ENCODE results near the gene MT1E. TPM values are rescaled to one million over a fixed set of nuclear protein-coding genes. Genes with fewer than 3 reads are reported as not detected.
"Not testable (repeated sequence)": the region's sequence is repeated elsewhere in the genome, so short reads cannot be mapped to it uniquely, and the experiment has no call there.

Gene MT1E
- total RNA-seq, 1 experiment from 2014 or later = 493 TPM

DNA sequence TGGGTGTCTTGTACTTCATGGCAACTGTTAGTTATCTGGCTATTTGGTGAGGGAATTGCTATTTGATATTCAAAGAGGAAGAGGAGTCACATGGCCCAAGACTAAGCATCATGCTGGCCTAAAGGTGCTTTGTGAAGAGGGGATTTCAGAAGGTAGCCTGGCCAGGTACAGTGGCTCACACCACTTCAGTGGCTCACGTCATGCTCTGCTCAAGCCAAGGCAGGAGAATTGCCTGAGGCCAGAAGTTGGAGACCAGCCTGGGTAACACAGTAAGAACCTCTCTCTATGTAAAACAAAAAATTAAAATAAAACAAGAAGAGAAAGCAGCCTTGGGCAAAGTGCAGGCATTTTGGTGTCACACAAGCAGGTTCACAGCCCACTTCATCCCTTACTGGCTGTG is 19.7 kb downstream of the MT1E start:
- no peak for DNase-seq (ENCODE audit: low spot score)

- DNase-seq (ENCODE audit: low spot score) = no peak
Measured at GRCh38 chr16:56645838-56646237, 20.3 kb downstream of the MT1E start.

- DNase-seq (ENCODE audit: low spot score) = no peak
Measured at GRCh38 chr16:56647641-56648431, 22.3 kb downstream of the MT1E start.

DNA sequence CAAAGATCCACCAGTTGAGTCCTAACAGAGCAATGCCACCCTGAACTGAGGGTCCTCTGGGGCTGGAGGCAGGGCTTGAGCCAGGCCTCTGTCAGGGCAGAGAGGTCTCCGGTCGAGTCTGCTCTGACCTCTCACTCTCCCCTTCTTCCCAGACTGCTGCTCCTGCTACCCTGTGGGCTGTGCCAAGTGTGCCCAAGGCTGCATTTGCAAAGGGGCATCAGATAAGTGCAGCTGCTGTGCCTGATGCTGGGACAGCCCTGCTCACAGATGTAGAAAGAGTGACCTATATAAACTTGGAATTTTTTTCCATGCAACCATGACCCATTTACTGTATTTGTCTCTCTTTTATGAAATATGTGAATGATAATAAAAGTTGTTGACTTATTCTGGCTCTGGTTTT is 23.7 kb downstream of the MT1E start:
- no peak for DNase-seq (ENCODE audit: low spot score)

DNA sequence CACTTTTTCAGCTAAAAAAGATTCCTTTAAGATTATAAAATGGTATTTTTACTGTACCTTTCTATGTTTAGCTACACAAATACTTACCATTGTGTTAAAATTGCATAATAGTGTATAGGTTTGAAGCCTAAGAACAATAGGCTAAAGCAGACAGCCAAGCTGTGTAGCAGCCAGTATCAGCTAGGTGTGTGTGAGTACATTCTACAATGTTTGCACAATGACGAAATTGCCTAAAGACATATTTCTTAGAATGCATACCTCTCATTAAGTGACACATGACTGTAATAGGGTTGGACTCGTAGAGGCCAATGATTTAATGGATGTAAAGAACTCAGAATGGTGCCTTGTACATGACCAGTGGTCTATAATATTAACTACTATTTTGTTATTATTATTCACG is 24.2 kb downstream of the MT1E start:
- DNase-seq (ENCODE audit: low spot score) = no peak

- DNase-seq (ENCODE audit: low spot score) = no peak
Measured at GRCh38 chr16:56651586-56651985, 26.0 kb downstream of the MT1E start, which contains the start of gene MT1B. MT1B (plus strand) TSS chr16:56651886; CDS start chr16:56651954, 68 bp downstream.

GRCh38 chr16:56652600-56652999 is 27.0 kb downstream of the MT1E start:
- DNase-seq (ENCODE audit: low spot score) = no peak

DNA sequence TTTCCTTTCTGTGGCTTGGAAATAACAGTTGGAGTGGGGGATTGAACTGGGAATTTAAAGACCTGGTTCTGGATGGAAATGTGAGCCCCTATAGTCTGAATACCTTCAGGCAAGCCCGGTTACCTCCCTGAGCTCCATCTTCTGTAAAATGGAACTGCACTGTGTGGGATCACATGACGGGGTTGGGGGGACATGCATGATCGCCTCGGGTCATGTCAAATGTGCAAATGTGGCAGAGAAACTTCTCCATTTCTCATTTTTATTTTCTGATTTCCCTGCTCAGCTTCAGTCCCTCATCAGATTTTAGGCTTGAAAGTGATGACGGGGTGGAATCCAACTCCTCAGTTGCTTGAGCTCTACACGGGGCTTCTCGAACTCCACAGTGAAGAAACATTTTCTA is 27.6 kb downstream of the MT1E start:
- DNase-seq (ENCODE audit: low spot score) = no peak

- DNase-seq (ENCODE audit: low spot score) = peak; percentile 87
Measured at GRCh38 chr16:56657555-56658326, 32.2 kb downstream of the MT1E start, which contains the start of gene MT1F. MT1F (plus strand) TSS chr16:56657959; CDS start chr16:56658059, 100 bp downstream.

GRCh38 chr16:56658327-56658875 is 32.8 kb downstream of the MT1E start:
- no peak for DNase-seq (ENCODE audit: low spot score)

GRCh38 chr16:56662357-56663354 is 37.1 kb downstream of the MT1E start:
- no peak for DNase-seq (ENCODE audit: low spot score)

- no peak for DNase-seq (ENCODE audit: low spot score)
Measured at GRCh38 chr16:56664506-56664905, 38.9 kb downstream of the MT1E start.

DNA sequence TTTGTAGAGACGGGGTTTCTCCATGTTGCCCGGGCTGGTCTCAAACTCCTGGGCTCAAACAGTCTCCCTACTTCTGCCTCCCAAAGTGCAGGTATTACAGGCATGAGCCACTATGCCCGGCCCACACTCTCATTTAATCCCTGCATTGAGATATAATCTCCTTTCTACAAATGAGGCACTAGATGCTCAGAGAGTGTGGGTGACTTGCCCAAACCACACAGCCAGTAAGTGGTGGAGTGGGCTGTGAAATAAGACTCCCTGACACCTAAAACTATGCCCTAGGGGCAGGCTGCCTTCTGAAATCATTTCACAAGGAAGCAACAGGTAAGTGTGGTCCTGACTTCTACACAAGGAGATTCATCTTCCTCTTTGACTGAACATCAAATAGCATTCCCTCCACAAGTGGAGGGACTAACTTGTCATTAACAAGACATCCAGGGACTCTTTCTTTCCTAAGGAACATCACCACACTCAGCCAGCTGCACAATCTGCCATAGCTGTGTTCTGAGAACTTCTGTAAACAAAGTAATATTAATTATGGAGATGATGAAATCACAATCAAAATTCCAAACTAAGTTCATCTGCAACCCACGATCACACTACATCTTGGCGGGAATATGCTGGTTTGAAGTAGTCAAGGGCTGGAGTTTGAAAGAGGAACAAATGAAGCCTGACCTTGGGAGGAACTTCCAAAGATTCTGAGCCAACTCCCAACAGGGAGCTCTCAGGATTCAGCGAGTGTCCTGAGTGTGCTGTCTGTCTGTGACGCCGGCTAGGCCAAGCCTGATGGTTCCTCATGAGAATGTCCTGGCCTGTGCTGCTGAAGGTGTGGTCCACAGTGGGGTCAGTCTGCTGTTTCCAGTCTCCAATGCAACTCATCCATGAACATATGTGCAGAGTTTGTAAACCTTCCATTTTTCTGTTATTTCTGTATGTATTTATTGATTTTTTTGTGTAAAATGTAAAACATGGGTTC is 40.0 kb downstream of the MT1E start:
- DNase-seq (ENCODE audit: low spot score) = not testable (repeated sequence)

- no peak for DNase-seq (ENCODE audit: low spot score)
Measured at GRCh38 chr16:56667581-56668571, 42.3 kb downstream of the MT1E start, which contains the start of gene MT1G. MT1G (minus strand) TSS chr16:56668065; CDS start chr16:56667993, 72 bp downstream.

GRCh38 chr16:56669005-56669839 is 43.6 kb downstream of the MT1E start, which contains the start of gene MT1H:
MT1H (plus strand) TSS chr16:56669814; CDS start chr16:56669885, 71 bp downstream.
- no peak for DNase-seq (ENCODE audit: low spot score)

- no peak for DNase-seq (ENCODE audit: low spot score)
Measured at GRCh38 chr16:56669840-56670619, 44.4 kb downstream of the MT1E start.

DNA sequence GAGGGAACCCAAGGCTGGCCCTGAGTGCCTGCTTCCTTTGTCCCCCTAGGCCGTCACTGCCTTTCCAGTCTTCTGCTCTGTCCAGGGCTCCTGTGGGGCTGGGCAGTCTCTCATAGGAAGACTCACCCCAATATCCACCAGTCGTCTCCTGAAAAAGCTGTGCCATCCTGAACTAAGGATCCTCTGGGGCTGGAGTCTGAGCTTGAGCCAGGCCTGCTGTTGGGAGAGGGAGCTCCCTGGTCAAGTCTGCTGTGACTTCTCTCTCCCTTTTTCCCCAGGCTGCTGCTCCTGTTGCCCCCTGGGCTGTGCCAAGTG is 45.0 kb downstream of the MT1E start:
- no peak for DNase-seq (ENCODE audit: low spot score)
